Ovary (tissue), 3 donors: ENCODE data around the gene NPRL2.

ENCODE experiments used
- CTCF ChIP-seq, 3 donors: fragments of 450-650 bp in 2 of 3; fragments of 200-600 bp in 1 of 3; IDR thresholded peaks; one replicate each; pipeline versions ENCODE4 v1.5.1 to v1.8.0; 2016 to 2022; ENCODE audit warnings: antibody characterized with exemption in 3 of 3, mild to moderate bottlenecking in 1 of 3
- POLR2A ChIP-seq: fragments of 450-650 bp; IDR thresholded peaks from one replicate; pipeline ENCODE4 v1.6.1; 2017; ENCODE audit warnings: antibody characterized with exemption, mild to moderate bottlenecking, moderate library complexity
- donor health status: DM: no; HTN: no; CAD: no.

GRCh38 chr3:50325497-50326181 is 24.9 kb downstream of the NPRL2 start:
- TF ChIP-seq POLR2A (no peak), CTCF (IDR thresholded peaks at IDR 0.05) (no peak)
